GM18861 (cell line): ENCODE data around the gene NOC4L.

Experiments used
- ATAC-seq: cut with Tn5 transposase; IDR thresholded peaks from one replicate; pipeline ENCODE4 v1.9.1; 2021; ENCODE audit not compliant: unreplicated experiment

The NOC4L gene

DNA sequence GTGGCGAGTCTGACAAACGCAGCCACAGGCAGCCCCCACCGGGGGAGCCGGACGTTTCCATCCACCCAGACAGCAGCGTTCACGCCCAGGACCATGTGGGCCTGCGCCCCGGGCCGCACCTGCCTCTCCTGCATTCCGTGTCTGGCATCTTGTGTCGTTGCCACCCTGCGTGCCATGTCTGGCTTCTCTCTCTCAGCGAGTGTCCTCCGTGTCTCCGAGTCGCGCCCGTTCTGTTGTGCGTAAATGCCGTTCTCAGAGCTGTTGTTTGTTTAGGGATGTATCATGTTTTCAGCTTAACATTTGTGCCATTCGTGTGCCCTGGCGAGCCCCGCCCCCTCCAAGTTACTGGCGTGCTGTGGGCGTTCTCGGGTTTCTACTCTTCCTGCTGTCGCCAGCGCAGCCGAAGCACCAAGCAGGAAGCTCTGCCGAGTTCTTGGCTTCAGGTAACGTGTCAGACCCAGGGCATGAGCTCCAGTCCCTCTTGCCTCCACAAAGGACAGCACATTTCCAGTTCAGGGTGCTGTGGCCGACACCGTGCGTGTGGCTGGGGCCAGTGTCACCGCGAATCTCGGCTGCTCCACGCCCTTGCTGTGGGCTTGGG, 34.6 kb downstream of the NOC4L start:
- no peak for ATAC-seq

GRCh38 chr12:132179431-132180362, 35.4 kb downstream of the NOC4L start:
- ATAC-seq: no peak

DNA sequence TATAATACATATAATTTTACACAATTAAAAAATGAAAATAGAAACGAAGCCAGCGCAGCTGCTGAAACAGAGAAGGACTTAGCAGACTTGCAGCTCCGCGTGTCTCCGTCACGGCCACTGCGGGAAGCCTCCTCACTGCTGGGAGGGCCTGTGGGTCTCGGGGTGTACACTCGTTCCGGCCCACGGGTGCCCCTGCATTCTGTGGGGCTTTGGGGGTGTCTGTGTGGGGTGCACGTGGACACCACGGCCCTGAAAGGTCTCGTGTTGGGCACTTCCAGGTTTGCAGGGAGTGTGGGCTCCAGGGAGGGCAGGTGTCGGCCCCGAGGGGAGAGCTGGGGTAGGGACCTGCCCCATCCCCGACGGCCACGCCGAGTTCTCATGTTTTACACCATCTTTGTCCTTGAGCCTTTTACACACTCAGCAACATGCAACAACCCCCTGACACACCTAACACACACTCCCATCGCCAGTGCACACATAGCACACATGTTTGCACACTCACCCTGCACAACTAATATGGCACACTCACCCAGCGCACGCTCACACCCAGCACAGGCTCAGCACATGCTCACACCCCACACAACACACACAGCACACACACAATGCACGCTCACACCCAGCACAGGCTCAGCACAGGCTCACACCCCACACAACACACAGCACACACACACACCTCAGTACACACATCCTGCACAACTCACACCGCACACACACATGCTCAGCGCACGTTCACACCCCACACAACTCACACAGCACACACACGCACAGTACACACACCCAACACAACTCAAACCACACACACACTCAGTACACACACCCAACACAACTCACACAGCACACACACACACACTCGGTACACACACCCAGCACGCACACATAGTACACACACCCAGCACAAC, 36.6 kb downstream of the NOC4L start:
- no peak for ATAC-seq

- no peak for ATAC-seq
These were observed 37.4 kb downstream of the NOC4L start for GRCh38 chr12:132181570-132182200.

- no peak for ATAC-seq
These were observed 38.0 kb downstream of the NOC4L start for GRCh38 chr12:132182206-132182710.

GRCh38 chr12:132182711-132183365, 38.6 kb downstream of the NOC4L start:
- no peak for ATAC-seq

DNA sequence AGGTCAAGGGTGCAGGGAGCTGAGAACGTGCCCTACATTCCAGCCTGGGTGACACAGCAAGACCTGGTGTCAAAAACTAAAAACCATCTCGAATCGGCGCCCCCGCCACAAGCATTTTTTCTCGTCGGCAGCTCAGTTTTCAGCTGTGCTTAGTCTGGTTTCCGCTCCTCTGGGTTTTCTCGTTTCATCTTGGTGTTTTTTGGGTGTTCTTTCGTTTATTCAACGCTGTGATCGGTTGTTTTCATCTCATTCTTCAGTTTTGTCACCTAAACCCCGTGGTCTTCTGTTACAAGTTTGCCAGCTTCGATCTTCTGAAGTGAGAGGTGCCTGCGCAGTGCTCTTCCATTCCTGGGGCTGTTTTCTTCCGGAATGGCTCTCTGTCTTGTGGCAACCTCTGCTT, 41.4 kb downstream of the NOC4L start:
- no peak for ATAC-seq

DNA sequence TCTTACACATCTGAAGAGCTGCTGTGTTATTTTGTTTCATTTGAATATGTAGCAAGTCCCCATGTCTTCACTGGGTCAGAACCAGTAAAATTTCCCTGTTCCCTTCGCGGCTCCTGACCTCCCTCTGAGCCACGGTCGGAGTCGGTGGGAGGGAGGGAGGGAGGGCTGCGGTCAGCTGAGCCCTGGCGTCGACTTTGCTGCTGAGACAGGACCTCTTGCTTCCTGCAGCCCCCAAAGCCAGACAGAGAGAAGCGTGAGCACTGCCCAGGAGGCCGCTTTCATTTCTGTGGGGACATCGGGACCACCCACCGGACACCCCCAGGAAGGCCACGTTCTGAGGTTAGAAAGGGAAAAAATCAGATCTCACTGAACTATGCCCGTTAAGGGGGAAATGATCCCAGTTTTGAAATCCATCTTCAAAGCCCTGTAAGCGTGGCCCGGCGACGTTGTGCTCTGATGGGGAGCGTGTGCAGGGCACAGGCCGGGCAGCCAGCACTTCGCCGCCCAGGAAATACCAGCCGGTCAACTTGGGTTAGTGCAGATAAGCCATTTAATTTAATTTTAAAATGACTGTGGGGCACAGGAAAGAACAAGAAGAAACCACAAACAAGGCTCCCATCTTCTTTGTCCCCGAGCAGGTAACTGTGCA, 42.1 kb downstream of the NOC4L start:
- ATAC-seq: no peak

- no peak for ATAC-seq
These were observed 42.8 kb downstream of the NOC4L start for GRCh38 chr12:132186857-132187620.

DNA sequence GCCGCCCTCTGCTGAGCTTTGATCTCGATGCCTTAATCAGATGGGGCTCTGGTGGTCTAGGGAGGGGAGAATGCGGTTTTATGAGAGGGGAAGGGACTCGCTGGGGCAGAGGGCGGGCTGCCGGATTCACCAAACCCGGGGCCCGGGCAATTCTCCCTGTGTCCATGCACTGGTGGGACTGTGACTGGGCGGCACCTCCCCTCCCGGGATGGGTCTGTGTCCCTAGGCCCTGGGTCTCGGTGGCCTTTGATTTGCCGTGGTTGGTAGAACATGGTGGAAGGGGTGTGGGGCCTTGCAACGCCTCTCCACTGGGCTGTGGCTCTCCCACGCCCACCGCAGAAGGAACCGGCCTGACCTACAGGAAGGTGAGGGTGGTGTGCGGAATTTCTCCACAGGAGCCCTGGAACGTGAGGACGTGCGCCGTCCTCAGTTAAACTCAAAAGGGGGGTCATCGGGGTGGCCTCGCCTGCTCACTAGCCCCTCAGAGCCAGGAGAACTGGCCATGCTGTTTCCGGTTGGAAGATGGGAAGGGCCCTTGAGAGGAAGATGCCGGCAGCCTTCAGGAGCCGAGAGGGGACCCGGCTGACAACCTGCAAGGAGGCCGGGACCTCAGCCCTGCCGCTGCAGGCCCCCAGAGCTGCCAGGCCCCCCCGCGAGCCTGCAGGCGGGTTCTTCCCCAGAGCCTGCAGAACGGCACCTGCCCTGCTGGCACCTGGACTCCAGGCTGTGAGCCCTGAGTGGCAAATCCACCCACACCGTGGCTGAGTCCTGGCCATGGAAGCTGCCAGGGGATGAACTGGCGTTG, 43.6 kb downstream of the NOC4L start:
- no peak for ATAC-seq

DNA sequence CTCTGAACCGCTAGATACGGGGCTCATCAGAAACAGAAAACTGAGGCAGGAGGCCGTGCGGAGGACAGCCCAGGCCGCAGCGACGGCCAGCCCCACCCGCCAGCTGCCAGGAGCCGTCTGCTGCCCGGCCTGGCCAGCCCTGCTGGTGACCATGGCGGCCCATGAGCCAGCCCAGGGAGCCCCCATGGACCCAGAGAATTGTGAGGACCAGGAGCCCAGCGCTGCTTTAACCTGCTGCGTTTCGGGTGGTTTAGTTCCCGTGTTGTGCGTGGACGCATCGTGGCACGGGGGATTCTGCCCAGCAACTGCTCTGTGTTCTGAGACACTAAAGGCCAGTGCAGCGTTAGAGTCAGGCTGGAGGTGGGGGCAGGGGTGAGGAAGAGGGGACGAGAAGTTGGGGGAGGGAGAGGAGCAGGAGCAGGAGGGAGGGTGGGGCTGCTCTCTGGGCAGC, 44.2 kb downstream of the NOC4L start:
- no peak for ATAC-seq

GRCh38 chr12:132188916-132189325, 44.7 kb downstream of the NOC4L start:
- no peak for ATAC-seq

- peak; percentile 94 for ATAC-seq
These were observed 45.2 kb downstream of the NOC4L start for GRCh38 chr12:132189378-132190011.

DNA sequence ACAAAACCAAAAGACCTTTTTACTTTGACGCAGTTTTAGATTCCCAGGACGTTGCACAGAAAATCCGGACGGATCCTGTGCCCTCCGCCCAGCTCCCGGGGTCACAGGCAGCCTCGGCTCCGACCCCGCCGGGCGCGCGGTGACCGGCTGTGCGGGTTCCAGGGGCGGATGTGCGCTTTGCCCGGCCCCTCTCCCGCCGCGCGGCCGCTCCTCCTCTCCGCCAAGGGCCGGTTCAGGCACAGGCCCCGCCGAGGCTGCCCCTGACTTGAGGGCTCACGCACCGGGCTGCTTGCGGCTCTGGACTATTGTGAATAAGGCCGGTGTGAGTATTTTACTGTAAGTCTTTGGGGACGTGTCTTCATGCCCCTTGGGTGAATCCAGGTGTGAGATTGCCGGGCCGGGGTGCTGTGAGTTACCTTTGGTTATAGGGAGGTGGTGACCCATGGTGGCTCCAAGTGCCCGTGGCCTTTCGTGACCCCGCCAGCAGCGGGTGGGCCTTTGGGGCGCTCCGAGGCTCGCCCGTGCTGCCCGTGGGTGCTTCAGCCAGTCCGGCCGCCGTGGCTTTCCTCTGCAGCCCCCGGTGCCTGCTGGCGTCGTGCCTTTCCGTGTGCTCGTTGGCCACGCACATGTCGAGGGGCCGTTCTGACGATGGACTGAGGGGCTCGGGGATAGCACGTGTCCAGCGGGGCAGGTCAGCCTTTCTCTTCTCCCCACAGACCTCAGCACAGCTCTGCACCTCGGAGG, 45.9 kb downstream of the NOC4L start:
- ATAC-seq: peak; percentile 3

GRCh38 chr12:132190834-132191500, 46.7 kb downstream of the NOC4L start:
- ATAC-seq: no peak
